Activated CD4-positive, alpha-beta T cell treated with anti-CD3 and anti-CD28 coated beads, Interleukin-2, amount 10 ng/mL, durations not matched to agents 24 days and 14 days (primary cell): ENCODE results near the gene NAV3. TPM values are rescaled to one million over a fixed set of nuclear protein-coding genes. Genes with fewer than 3 reads are reported as not detected.

Experiments used
- DNase-seq: peaks from one replicate; pipeline ENCODE4 v3.0.0; 2022
- H3K27ac Mint-ChIP-seq: one replicate; pipeline ENCODE4 v1.8.0; 2022; ENCODE audit warnings: mild to moderate bottlenecking, mixed read lengths
- H3K27me3 Mint-ChIP-seq: one replicate; pipeline ENCODE4 v1.8.0; 2022; ENCODE audit warnings: mixed read lengths
- H3K36me3 Mint-ChIP-seq: one replicate; pipeline ENCODE4 v1.8.0; 2022; ENCODE audit warnings: low read depth, mild to moderate bottlenecking, mixed read lengths
- H3K4me1 Mint-ChIP-seq: one replicate; pipeline ENCODE4 v1.8.0; 2021; ENCODE audit warnings: mixed read lengths
- H3K4me3 Mint-ChIP-seq: one replicate; pipeline ENCODE4 v1.8.0; 2022; ENCODE audit warnings: mild to moderate bottlenecking, moderate library complexity, mixed read lengths
- H3K9me3 Mint-ChIP-seq: one replicate; pipeline ENCODE4 v1.8.0; 2021; ENCODE audit warnings: mixed read lengths
- intact Hi-C: fragments of 100-400 bp; cut with micrococcal nuclease; formaldehyde crosslinking; loops from one replicate; pipeline ENCODE4 v1.15.1; 2023
- total RNA-seq: library from RNA; stranded (reverse); gene quantifications from 2 replicates; pipeline ENCODE4 v1.2.3, GENCODE V29; 2022

NAV3 gene
- total RNA-seq, 1 donor from 2014 or later = not detected

DNA sequence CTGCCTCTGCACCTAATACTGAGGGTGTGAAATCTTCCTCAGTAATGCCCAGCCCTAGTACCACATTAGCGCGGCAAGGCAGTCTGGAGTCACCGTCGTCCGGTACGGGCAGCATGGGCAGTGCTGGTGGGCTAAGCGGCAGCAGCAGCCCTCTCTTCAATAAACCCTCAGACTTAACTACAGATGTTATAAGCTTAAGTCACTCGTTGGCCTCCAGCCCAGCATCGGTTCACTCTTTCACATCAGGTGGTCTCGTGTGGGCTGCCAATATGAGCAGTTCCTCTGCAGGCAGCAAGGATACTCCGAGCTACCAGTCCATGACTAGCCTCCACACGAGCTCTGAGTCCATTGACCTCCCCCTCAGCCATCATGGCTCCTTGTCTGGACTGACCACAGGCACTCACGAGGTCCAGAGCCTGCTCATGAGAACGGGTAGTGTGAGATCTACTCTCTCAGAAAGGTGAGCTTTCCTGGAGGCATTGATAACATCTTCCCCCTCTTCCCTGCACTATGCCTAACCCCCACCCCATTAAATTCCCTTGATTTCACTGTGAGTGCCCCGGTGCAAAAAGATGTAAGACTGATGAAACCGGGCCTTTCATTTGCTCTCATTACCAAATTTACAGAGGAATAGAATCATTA, 291.4 kb downstream of the NAV3 start:
- no peak overlapping the region for H3K4me3 Mint-ChIP-seq
- intact Hi-C loops = no loop called here

GRCh38 chr12:78128211-78128610, 297.5 kb downstream of the NAV3 start:
- Mint-ChIP-seq H3K4me3 (no peak overlapping the region), H3K27ac (no peak overlapping the region)

More for the DNA sequence above, 291.4 kb downstream of the NAV3 start:
- Mint-ChIP-seq H3K4me1 (no peaks in the 10 kb centered on the region), H3K36me3 (no peaks in the 10 kb centered on the region), H3K9me3 (no peaks in the 10 kb centered on the region), H3K27ac (no peak overlapping the region), H3K27me3 (no peaks in the 10 kb centered on the region)
- no peak for DNase-seq

GRCh38 chr12:78143717-78144116, 313.0 kb downstream of the NAV3 start:
- no peak for DNase-seq
- no peaks in the 10 kb centered on the region for H3K4me1 Mint-ChIP-seq
- H3K9me3 Mint-ChIP-seq = no peaks in the 10 kb centered on the region
- H3K4me3 Mint-ChIP-seq = no peak overlapping the region
- intact Hi-C loops = no loop called here
- H3K36me3 Mint-ChIP-seq = no peaks in the 10 kb centered on the region
- H3K27me3 Mint-ChIP-seq = no peaks in the 10 kb centered on the region
- H3K27ac Mint-ChIP-seq = no peak overlapping the region

More at GRCh38 chr12:78128211-78128610, 297.5 kb downstream of the NAV3 start:
- no peaks in the 10 kb centered on the region for H3K36me3 Mint-ChIP-seq
- no peak for DNase-seq
- intact Hi-C loops = no loop called here
- no peaks in the 10 kb centered on the region for H3K9me3 Mint-ChIP-seq
- no peaks in the 10 kb centered on the region for H3K27me3 Mint-ChIP-seq
- no peaks in the 10 kb centered on the region for H3K4me1 Mint-ChIP-seq

GRCh38 chr12:78145398-78145797, 314.7 kb downstream of the NAV3 start:
- intact Hi-C loops = no loop called here
- Mint-ChIP-seq H3K27ac (no peak overlapping the region), H3K27me3 (no peaks in the 10 kb centered on the region), H3K4me3 (no peak overlapping the region), H3K9me3 (no peaks in the 10 kb centered on the region), H3K4me1 (no peaks in the 10 kb centered on the region), H3K36me3 (no peaks in the 10 kb centered on the region)
- DNase-seq = no peak

DNA sequence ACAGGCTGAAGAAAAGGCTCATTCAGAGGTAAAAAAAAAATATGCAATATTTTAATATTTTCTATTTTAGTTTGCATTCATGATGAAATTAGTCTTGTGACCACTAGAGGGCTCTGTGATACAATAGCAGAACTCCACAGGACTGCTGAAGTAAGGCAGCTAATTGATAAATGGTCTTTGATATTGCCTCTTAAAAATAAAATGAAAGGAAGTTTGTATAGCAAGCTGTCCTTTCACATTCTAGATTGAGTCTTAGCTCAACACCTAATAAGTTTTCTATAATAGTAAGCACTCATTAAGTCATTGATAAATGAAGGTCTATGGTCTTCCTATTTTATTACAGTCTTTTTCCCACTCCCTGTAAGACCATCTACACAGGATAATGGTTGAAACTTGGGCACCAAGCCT, 315.7 kb downstream of the NAV3 start:
- Mint-ChIP-seq H3K27me3 (no peaks in the 10 kb centered on the region), H3K4me3 (no peak overlapping the region), H3K36me3 (no peaks in the 10 kb centered on the region), H3K9me3 (no peaks in the 10 kb centered on the region), H3K4me1 (no peaks in the 10 kb centered on the region), H3K27ac (no peak overlapping the region)
- no peak for DNase-seq
- intact Hi-C loops = no loop called here

GRCh38 chr12:78149459-78149858, 318.8 kb downstream of the NAV3 start:
- Mint-ChIP-seq H3K27ac (no peak overlapping the region), H3K36me3 (no peaks in the 10 kb centered on the region), H3K27me3 (no peaks in the 10 kb centered on the region), H3K4me1 (no peaks in the 10 kb centered on the region), H3K9me3 (no peaks in the 10 kb centered on the region), H3K4me3 (no peak overlapping the region)
- DNase-seq = no peak
- intact Hi-C loops = no loop called here

GRCh38 chr12:78155546-78155945, 324.9 kb downstream of the NAV3 start:
- DNase-seq = no peak
- Mint-ChIP-seq H3K27ac (no peak overlapping the region), H3K27me3 (no peaks in the 10 kb centered on the region), H3K4me1 (no peaks in the 10 kb centered on the region), H3K4me3 (no peak overlapping the region), H3K36me3 (no peaks in the 10 kb centered on the region), H3K9me3 (no peaks in the 10 kb centered on the region)
- intact Hi-C loops = no loop called here

DNA sequence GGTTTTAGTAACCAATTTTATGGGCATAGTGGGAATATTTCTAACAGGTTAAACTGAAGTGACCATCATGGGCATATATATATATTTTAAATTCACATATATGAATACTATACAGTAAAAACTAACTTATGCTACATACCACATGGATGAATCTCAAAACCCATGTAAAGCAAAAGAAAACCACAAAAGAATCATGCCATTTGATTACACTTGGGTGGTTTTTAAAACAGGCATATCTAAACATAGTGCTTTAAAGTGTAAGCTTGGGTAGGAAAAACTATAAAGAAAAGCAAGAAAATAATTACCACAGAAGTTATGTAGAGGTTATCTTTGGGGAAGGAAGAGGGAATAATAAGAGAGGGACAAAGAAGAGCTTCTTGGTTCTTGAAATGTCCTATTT, 326.1 kb downstream of the NAV3 start:
- H3K4me1 Mint-ChIP-seq = no peaks in the 10 kb centered on the region
- DNase-seq = no peak
- no peaks in the 10 kb centered on the region for H3K27me3 Mint-ChIP-seq
- H3K9me3 Mint-ChIP-seq = no peaks in the 10 kb centered on the region
- H3K27ac Mint-ChIP-seq = no peak overlapping the region
- no peaks in the 10 kb centered on the region for H3K36me3 Mint-ChIP-seq
- intact Hi-C loops = no loop called here
- no peak overlapping the region for H3K4me3 Mint-ChIP-seq

DNA sequence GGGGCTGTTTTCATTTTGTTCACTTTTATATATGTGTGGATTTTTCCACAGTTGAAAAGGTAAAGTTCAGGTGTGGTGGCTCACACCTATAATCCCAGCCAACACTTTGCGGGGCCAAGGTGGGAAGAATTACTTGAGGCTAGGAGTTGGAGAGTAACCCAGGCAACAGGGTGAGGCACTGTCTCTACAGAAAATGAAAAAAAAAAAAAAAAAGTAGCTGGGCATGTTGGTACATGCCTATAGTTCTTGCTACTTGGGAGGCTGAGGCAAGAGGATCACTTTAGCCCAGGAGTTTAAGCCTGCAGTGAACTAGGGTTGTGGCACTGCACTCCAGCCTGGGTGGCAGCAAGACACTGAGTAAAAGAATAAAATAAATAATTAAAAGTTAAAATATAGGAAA, 326.5 kb downstream of the NAV3 start:
- Mint-ChIP-seq H3K27ac (no peak overlapping the region), H3K4me1 (no peaks in the 10 kb centered on the region), H3K4me3 (no peak overlapping the region), H3K27me3 (no peaks in the 10 kb centered on the region), H3K9me3 (no peaks in the 10 kb centered on the region), H3K36me3 (no peaks in the 10 kb centered on the region)
- DNase-seq = no peak
- intact Hi-C loops = no loop called here

GRCh38 chr12:78164154-78164553, 333.5 kb downstream of the NAV3 start:
- Mint-ChIP-seq H3K4me1 (no peaks in the 10 kb centered on the region), H3K27ac (no peak overlapping the region)
- intact Hi-C loops = no loop called here

DNA sequence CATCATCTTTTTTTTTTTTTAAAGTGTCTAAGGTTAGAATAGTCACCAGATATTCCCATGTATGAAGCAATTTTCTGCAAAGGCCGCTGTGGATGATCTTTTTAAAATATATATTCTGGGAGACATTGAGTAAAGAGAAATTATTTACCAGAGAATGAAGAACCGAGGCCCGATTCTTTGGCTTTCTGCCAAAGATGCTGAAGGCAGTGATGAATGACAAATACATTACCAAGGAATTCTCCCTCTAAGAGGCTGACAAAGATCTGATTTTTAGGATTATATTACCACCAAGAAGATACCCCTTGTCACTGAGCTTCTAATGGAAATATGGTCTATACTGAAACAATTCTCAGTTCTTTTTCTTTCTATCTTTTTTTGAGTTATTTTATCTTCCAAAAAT, 336.8 kb downstream of the NAV3 start:
- no peak overlapping the region for H3K4me3 Mint-ChIP-seq
- H3K4me1 Mint-ChIP-seq = no peaks in the 10 kb centered on the region
- H3K27ac Mint-ChIP-seq = no peak overlapping the region
- no peaks in the 10 kb centered on the region for H3K36me3 Mint-ChIP-seq
- intact Hi-C loops = no loop called here
- H3K9me3 Mint-ChIP-seq = no peaks in the 10 kb centered on the region
- no peaks in the 10 kb centered on the region for H3K27me3 Mint-ChIP-seq
- DNase-seq = no peak

More at GRCh38 chr12:78164154-78164553, 333.5 kb downstream of the NAV3 start:
- no peak for DNase-seq
- Mint-ChIP-seq H3K9me3 (no peaks in the 10 kb centered on the region), H3K27me3 (no peaks in the 10 kb centered on the region), H3K4me3 (no peak overlapping the region), H3K36me3 (no peaks in the 10 kb centered on the region)

DNA sequence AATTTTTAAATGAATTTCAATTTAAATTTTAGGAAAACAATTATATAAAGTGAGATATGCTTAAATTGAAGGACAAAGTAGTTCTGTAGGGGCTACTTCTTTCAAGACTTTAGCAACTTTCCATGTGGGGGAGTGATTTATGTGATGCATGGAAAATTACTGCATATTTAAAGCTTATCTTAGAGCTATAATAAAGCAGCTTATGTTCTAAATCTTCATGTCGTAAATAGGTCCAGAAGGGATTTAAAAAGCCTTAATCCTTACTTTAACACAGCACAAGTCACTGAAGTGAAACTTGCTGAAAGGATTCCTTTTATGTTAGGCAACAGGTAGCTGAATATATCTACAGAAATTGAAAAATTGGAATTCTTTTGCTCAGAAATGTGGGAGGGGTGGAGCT, 340.4 kb downstream of the NAV3 start:
- Mint-ChIP-seq H3K27ac (no peak overlapping the region), H3K4me1 (no peaks in the 10 kb centered on the region), H3K27me3 (no peaks in the 10 kb centered on the region), H3K36me3 (no peaks in the 10 kb centered on the region), H3K4me3 (no peak overlapping the region), H3K9me3 (no peaks in the 10 kb centered on the region)
- DNase-seq = no peak
- intact Hi-C loops = no loop called here

GRCh38 chr12:78176643-78177042, 345.9 kb downstream of the NAV3 start:
- Mint-ChIP-seq H3K27me3 (no peaks in the 10 kb centered on the region), H3K9me3 (no peaks in the 10 kb centered on the region)

DNA sequence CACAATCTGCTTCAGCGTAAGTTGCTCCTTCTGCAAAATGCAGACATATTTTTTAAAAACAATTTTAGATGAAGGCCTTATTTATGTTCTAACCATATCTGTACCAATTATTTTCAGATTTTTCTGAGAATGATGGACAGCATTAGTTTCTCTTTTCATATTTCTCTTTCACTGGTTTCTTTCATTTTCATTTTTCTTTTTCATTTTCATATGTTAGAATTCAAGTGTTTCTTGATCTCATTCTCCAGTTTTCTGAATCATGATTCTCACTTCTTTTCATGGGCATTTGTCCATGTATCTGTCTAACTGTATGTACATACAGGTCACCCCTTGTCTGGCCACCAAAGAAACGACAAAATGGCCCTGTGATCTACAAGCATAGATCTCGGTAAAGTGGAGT, 346.6 kb downstream of the NAV3 start:
- H3K27ac Mint-ChIP-seq = no peak overlapping the region
- no peaks in the 10 kb centered on the region for H3K4me1 Mint-ChIP-seq
- DNase-seq = no peak
- no peaks in the 10 kb centered on the region for H3K27me3 Mint-ChIP-seq
- H3K4me3 Mint-ChIP-seq = no peak overlapping the region
- no peaks in the 10 kb centered on the region for H3K9me3 Mint-ChIP-seq
- intact Hi-C loops = no loop called here
- H3K36me3 Mint-ChIP-seq = no peaks in the 10 kb centered on the region

More at GRCh38 chr12:78176643-78177042, 345.9 kb downstream of the NAV3 start:
- no peak for DNase-seq
- Mint-ChIP-seq H3K4me1 (no peaks in the 10 kb centered on the region), H3K27ac (no peak overlapping the region), H3K36me3 (no peaks in the 10 kb centered on the region), H3K4me3 (no peak overlapping the region)
- intact Hi-C loops = no loop called here

- H3K4me3 Mint-ChIP-seq = no peak overlapping the region
- intact Hi-C loops = no loop called here
- no peaks in the 10 kb centered on the region for H3K36me3 Mint-ChIP-seq
- no peaks in the 10 kb centered on the region for H3K27me3 Mint-ChIP-seq
- H3K4me1 Mint-ChIP-seq = no peaks in the 10 kb centered on the region
- no peaks in the 10 kb centered on the region for H3K9me3 Mint-ChIP-seq
- H3K27ac Mint-ChIP-seq = no peak overlapping the region
- DNase-seq = no peak
These were observed 348.7 kb downstream of the NAV3 start for GRCh38 chr12:78179346-78179745.
